Measurements from ENCODE around the gene UNKL. TPM values are rescaled to one million over a fixed set of nuclear protein-coding genes. Genes with fewer than 3 reads are reported as not detected.

Gene UNKL
- total RNA-seq, 1 donor from 2014 or later, result 43.6 TPM

- TF ChIP-seq CTCF (IDR thresholded peaks at IDR 0.05; ENCODE audit: unreplicated experiment), result no peak
- no peaks in the 10 kb centered on the region for H3K4me1 Mint-ChIP-seq
- H3K9me3 Mint-ChIP-seq, result no peaks in the 10 kb centered on the region
- peaks cover 19% of the 10 kb centered on the region for H3K36me3 Mint-ChIP-seq
- no peaks in the 10 kb centered on the region for H3K27me3 Mint-ChIP-seq (ENCODE audit: low read depth)
- H3K4me3 Mint-ChIP-seq, result no peak overlapping the region
- no peak overlapping the region for H3K27ac Mint-ChIP-seq
- no peak for DNase-seq (ENCODE audit: low spot score in 2 of 2, unreplicated experiment in 2 of 2)
Measured at GRCh38 chr16:1389762-1390161, 24.7 kb downstream of the UNKL start.

GRCh38 chr16:1387331-1387730, 27.2 kb downstream of the UNKL start:
- no peaks in the 10 kb centered on the region for H3K27me3 Mint-ChIP-seq (ENCODE audit: low read depth)
- no peaks in the 10 kb centered on the region for H3K4me1 Mint-ChIP-seq
- H3K36me3 Mint-ChIP-seq, result peaks cover 13% of the 10 kb centered on the region
- no peak overlapping the region for H3K27ac Mint-ChIP-seq
- TF ChIP-seq CTCF (IDR thresholded peaks at IDR 0.05; ENCODE audit: unreplicated experiment), result no peak
- H3K4me3 Mint-ChIP-seq, result no peak overlapping the region
- DNase-seq (ENCODE audit: low spot score in 2 of 2, unreplicated experiment in 2 of 2), result no peak
- no peaks in the 10 kb centered on the region for H3K9me3 Mint-ChIP-seq

GRCh38 chr16:1385232-1385631, 29.3 kb downstream of the UNKL start:
- H3K4me3 Mint-ChIP-seq, result no peak overlapping the region

GRCh38 chr16:1383556-1383955, 30.9 kb downstream of the UNKL start:
- DNase-seq (ENCODE audit: low spot score in 2 of 2, unreplicated experiment in 2 of 2), result no peak
- Mint-ChIP-seq H3K4me3 (no peak overlapping the region), H3K4me1 (peaks cover 9% of the 10 kb centered on the region), H3K27ac (no peak overlapping the region), H3K9me3 (no peaks in the 10 kb centered on the region), H3K36me3 (peaks cover 7% of the 10 kb centered on the region), H3K27me3 (ENCODE audit: low read depth) (peaks cover 9% of the 10 kb centered on the region)
- TF ChIP-seq CTCF (IDR thresholded peaks at IDR 0.05; ENCODE audit: unreplicated experiment), result no peak

More at GRCh38 chr16:1385232-1385631, 29.3 kb downstream of the UNKL start:
- peaks cover under 1% of the 10 kb centered on the region for H3K4me1 Mint-ChIP-seq
- H3K36me3 Mint-ChIP-seq, result peaks cover 8% of the 10 kb centered on the region
- no peaks in the 10 kb centered on the region for H3K9me3 Mint-ChIP-seq
- TF ChIP-seq CTCF (IDR thresholded peaks at IDR 0.05; ENCODE audit: unreplicated experiment), result no peak
- H3K27ac Mint-ChIP-seq, result no peak overlapping the region
- no peak for DNase-seq (ENCODE audit: low spot score in 2 of 2, unreplicated experiment in 2 of 2)
- peaks cover under 1% of the 10 kb centered on the region for H3K27me3 Mint-ChIP-seq (ENCODE audit: low read depth)

DNA sequence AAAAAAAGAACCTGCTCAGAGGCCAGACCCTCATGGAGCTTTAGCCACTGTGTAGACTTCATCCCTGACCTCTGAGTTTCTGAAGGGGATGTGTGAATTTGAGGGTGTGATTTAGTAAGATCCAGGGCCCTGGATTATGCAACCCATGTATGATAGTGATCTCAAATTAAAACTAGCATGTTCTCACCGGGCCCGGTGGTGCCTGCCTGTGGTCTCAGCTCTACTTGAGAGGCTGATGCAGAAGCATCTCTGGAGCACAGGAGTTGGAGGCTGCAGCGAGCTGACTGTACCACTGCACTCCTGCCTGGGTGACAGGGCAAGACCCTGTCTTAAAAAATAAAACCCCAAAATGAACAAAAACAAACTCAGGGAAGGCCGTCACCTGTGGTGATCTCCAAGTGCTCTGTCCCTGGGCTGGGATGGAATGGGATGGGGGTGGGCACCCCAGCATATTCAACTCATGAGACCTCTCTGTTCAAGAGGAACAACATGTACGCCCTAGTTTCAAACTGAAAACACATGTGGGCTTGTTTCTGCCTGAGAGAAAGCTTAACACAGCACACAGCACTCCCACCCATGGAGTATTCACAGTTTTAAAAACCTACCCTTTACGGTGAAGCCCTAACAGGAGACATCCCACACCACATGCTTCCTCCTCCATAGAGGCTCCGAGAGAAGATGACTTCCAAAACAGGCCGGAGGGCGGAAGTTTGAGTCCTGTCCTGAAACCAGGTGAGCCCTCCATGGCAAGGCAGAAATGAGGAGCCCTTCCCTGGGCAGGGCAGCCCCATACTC, 32.7 kb downstream of the UNKL start:
- Mint-ChIP-seq H3K9me3 (no peaks in the 10 kb centered on the region), H3K4me1 (peaks cover 15% of the 10 kb centered on the region), H3K36me3 (peaks cover 7% of the 10 kb centered on the region), H3K4me3 (no peak overlapping the region), H3K27me3 (ENCODE audit: low read depth) (peaks cover 14% of the 10 kb centered on the region), H3K27ac (no peak overlapping the region)
- TF ChIP-seq CTCF (IDR thresholded peaks at IDR 0.05; ENCODE audit: unreplicated experiment), result no peak
- no peak for DNase-seq (ENCODE audit: low spot score in 2 of 2, unreplicated experiment in 2 of 2)
